ENCODE results near the gene PTTG1. TPM values are rescaled to one million over a fixed set of nuclear protein-coding genes. Genes with fewer than 3 reads are reported as not detected.

Gene PTTG1
- total and polyA plus RNA-seq, 2 experiments from 2014 or later, result 394 to 620 TPM

GRCh38 chr5:160432787-160433186, 11.1 kb downstream of the PTTG1 start:
- ATAC-seq (no peak), DNase-seq (ENCODE audit: low spot score) (no peak)
- H2AFZ ChIP-seq, result no peak overlapping the region
- Mint-ChIP-seq H3K27ac (no peak overlapping the region), H3K27me3 (ENCODE audit: insufficient read depth, low read depth, poor library complexity) (no peaks in the 10 kb centered on the region), H3K36me3 (ENCODE audit: low read depth) (peaks cover 16% of the 10 kb centered on the region), H3K4me1 (no peaks in the 10 kb centered on the region), H3K4me3 (no peak overlapping the region), H3K9me3 (no peaks in the 10 kb centered on the region)
- no peaks in the 10 kb centered on the region for H3K4me1 ChIP-seq (ENCODE audit: insufficient read depth)
- H3K4me2 ChIP-seq, result no peak overlapping the region
- TF ChIP-seq POLR2AphosphoS5 (IDR thresholded peaks at IDR 0.05; ENCODE audit: low read depth) (no peak), EZH2 (IDR thresholded peaks at IDR 0.05; ENCODE audit: low read depth, unreplicated experiment) (no peak), CTCF (conservative IDR thresholded peaks at IDR 0.05; ENCODE audit: low read depth in 2 of 2) (no peak), REST (IDR thresholded peaks at IDR 0.05; ENCODE audit: unreplicated experiment) (no peak), CREB1 (CRISPR knock-in tag; IDR thresholded peaks at IDR 0.05; ENCODE audit: low read depth) (no peak), NANOG (IDR thresholded peaks at IDR 0.05; ENCODE audit: borderline replicate concordance) (no peak), JUNB (IDR thresholded peaks at IDR 0.05; ENCODE audit: unreplicated experiment) (no peak), STAT1 (IDR thresholded peaks at IDR 0.05; ENCODE audit: unreplicated experiment) (no peak), EZH2phosphoT487 (IDR thresholded peaks at IDR 0.05; ENCODE audit: unreplicated experiment) (no peak), ZNF462 (CRISPR knock-in tag; IDR thresholded peaks at IDR 0.05) (no peak), ZNF114 (CRISPR knock-in tag; IDR thresholded peaks at IDR 0.05) (no peak), ZNF331 (CRISPR knock-in tag; IDR thresholded peaks at IDR 0.05; ENCODE audit: low read depth) (no peak), ETS1 (IDR thresholded peaks at IDR 0.05) (no peak)
- no peaks in the 10 kb centered on the region for H3K27me3 ChIP-seq (ENCODE audit: insufficient read depth)
- H3K9me2 ChIP-seq (ENCODE audit: insufficient read depth), result no peaks in the 10 kb centered on the region
- no peak overlapping the region for H3K27ac ChIP-seq (ENCODE audit: low read depth)
- H3K79me2 ChIP-seq (replicated peaks; ENCODE audit: insufficient read depth), result no peaks in the 10 kb centered on the region
- no peaks in the 10 kb centered on the region for H3F3A ChIP-seq (replicated peaks; ENCODE audit: low read depth)
- peaks cover 12% of the 10 kb centered on the region for H3K36me3 ChIP-seq (ENCODE audit: insufficient read depth)
- H4K20me1 ChIP-seq (replicated peaks; ENCODE audit: insufficient read depth), result no peaks in the 10 kb centered on the region
- H3K4me3 ChIP-seq, result no peak overlapping the region
